K562 (cell line): Measurements from ENCODE around the gene LGALS3. TPM values are rescaled to one million over a fixed set of nuclear protein-coding genes. Genes with fewer than 3 reads are reported as not detected.

Experiments
- RAD21 ChIP-seq, 2 experiments: fragments of 250-450 bp in 1 of 2; fragments of 450-650 bp in 1 of 2; sonication (Bioruptor Pico) in 1 of 2; formaldehyde crosslinking in 1 of 2; IDR thresholded peaks in 1 of 2; conservative IDR thresholded peaks in 1 of 2; 2 replicates each; pipeline versions ENCODE4 v1.4.0 to v1.8.0; 2020 to 2022; ENCODE audit warnings: mild to moderate bottlenecking in 2 of 2, moderate library complexity in 1 of 2
- ZNF586 ChIP-seq: fragments of 450-650 bp; formaldehyde crosslinking; conservative IDR thresholded peaks from 2 replicates; pipeline ENCODE4 v1.4.0; 2020; ENCODE audit warnings: mild to moderate bottlenecking, moderate library complexity
- polyA plus RNA-seq, 8 experiments: library from polyadenylated mRNA; depleted of rRNA in 4 of 8; stranded (reverse) in 5 of 8; unstranded in 3 of 8; fragments of >200 nt; fragmentation: Nextera tagmentation in 2 of 8; fragmentation: Illumina TruSeq in 1 of 8; extraction: Ambion mirVana in 2 of 8; extraction: Trizol in 1 of 8; gene quantifications; 2 replicates each; pipeline versions ENCODE4 v1.2.1 to v1.2.3, GENCODE V29; 2011 to 2014; ENCODE audit warnings: inconsistent platforms in 1 of 8, missing spikeins in 1 of 8
- total RNA-seq, 7 experiments: library from RNA; depleted of rRNA in 6 of 7; stranded (reverse); fragments of >200 nt in 6 of 7; fragmentation: Illumina TruSeq in 2 of 7; extraction: Trizol in 2 of 7; gene quantifications; 2 replicates each; pipeline versions ENCODE4 v1.2.1 to v1.2.3, GENCODE V29; 2011 to 2021; ENCODE audit warnings: low replicate concordance in 1 of 7
- TF ChIP-seq, protein P1 (sequence below): sonication (generic); formaldehyde crosslinking; IDR thresholded peaks from 2 replicates; pipeline ENCODE4 v1.8.0; 2022; ENCODE audit warnings: missing genetic modification reagents, mild to moderate bottlenecking, borderline replicate concordance
- TF ChIP-seq, protein P2 (sequence below): sonication (generic); formaldehyde crosslinking; IDR thresholded peaks from 2 replicates; pipeline ENCODE4 v1.8.0; 2022; ENCODE audit warnings: mild to moderate bottlenecking, missing genetic modification reagents

LGALS3 gene
- total and polyA plus RNA-seq, 9 of the 15 experiments (the other 6 are each of a cell fraction or from before 2014, with no cell fraction given): 0.04 to 1.9 (median 1.1) TPM

DNA sequence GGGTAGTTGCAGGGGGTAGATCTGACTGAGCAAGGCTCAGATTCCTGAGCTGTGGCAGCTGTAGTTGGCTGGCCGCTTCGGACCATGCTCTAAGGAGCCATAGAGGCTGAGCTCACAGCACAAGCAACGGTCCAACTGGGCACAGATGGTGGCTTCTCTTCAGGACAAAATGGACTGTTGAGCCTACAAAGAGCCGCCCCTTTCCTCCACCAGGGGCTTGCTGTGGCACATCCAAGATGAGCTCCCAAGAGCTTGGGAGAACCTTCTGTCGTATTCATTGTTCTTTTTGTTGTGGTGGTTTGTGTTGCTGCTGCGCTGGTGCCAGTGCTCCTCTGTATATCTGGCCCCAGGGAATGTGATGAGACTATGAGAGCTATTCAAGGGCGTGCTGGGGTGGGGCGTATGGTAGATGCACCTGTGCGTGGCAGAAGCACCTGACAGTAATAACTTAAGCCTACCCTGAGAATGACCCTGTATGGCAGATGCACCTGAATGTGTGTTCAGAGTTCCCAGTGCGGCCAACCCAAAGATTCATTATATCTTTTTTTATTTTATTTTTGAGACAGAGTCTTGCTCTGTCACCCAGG lies 17.8 kb upstream of the LGALS3 start (continued):
- TF ChIP-seq ZNF586 (CRISPR knock-in tag): no peak
- TF ChIP-seq, protein P1, sequence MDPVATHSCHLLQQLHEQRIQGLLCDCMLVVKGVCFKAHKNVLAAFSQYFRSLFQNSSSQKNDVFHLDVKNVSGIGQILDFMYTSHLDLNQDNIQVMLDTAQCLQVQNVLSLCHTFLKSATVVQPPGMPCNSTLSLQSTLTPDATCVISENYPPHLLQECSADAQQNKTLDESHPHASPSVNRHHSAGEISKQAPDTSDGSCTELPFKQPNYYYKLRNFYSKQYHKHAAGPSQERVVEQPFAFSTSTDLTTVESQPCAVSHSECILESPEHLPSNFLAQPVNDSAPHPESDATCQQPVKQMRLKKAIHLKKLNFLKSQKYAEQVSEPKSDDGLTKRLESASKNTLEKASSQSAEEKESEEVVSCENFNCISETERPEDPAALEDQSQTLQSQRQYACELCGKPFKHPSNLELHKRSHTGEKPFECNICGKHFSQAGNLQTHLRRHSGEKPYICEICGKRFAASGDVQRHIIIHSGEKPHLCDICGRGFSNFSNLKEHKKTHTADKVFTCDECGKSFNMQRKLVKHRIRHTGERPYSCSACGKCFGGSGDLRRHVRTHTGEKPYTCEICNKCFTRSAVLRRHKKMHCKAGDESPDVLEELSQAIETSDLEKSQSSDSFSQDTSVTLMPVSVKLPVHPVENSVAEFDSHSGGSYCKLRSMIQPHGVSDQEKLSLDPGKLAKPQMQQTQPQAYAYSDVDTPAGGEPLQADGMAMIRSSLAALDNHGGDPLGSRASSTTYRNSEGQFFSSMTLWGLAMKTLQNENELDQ (CRISPR knock-in tag): no peak
- TF ChIP-seq RAD21 (CRISPR knock-in tag; conservative IDR thresholded peaks at IDR 0.05 in 1 of 2, IDR thresholded peaks at IDR 0.05 in 1 of 2): no peak
- TF ChIP-seq, protein P2, sequence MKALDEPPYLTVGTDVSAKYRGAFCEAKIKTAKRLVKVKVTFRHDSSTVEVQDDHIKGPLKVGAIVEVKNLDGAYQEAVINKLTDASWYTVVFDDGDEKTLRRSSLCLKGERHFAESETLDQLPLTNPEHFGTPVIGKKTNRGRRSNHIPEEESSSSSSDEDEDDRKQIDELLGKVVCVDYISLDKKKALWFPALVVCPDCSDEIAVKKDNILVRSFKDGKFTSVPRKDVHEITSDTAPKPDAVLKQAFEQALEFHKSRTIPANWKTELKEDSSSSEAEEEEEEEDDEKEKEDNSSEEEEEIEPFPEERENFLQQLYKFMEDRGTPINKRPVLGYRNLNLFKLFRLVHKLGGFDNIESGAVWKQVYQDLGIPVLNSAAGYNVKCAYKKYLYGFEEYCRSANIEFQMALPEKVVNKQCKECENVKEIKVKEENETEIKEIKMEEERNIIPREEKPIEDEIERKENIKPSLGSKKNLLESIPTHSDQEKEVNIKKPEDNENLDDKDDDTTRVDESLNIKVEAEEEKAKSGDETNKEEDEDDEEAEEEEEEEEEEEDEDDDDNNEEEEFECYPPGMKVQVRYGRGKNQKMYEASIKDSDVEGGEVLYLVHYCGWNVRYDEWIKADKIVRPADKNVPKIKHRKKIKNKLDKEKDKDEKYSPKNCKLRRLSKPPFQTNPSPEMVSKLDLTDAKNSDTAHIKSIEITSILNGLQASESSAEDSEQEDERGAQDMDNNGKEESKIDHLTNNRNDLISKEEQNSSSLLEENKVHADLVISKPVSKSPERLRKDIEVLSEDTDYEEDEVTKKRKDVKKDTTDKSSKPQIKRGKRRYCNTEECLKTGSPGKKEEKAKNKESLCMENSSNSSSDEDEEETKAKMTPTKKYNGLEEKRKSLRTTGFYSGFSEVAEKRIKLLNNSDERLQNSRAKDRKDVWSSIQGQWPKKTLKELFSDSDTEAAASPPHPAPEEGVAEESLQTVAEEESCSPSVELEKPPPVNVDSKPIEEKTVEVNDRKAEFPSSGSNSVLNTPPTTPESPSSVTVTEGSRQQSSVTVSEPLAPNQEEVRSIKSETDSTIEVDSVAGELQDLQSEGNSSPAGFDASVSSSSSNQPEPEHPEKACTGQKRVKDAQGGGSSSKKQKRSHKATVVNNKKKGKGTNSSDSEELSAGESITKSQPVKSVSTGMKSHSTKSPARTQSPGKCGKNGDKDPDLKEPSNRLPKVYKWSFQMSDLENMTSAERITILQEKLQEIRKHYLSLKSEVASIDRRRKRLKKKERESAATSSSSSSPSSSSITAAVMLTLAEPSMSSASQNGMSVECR (CRISPR knock-in tag): no peak
